ENCODE results near the gene CIDEB. TPM values are rescaled to one million over a fixed set of nuclear protein-coding genes. Genes with fewer than 3 reads are reported as not detected.

The CIDEB gene
- total and polyA plus RNA-seq, 2 donors from 2014 or later: 22.4 to 49.7 TPM

GRCh38 chr14:24297190-24297964 is 10.4 kb downstream of the CIDEB start:
- no peak for FAIRE-seq
- TF ChIP-seq CTCF (IDR thresholded peaks at IDR 0.05; ENCODE audit: borderline replicate concordance, extremely low read depth, insufficient read depth): peak; percentile 28
- no peak for DNase-seq
- no peaks in the 10 kb centered on the region for H3K27me3 ChIP-seq (ENCODE audit: control insufficient read depth, insufficient read depth, low read length)
- no peak overlapping the region for H3K4me3 ChIP-seq (ENCODE audit: low read length in 3 of 3)
- no peaks in the 10 kb centered on the region for H3K9me3 ChIP-seq (ENCODE audit: control insufficient read depth in 2 of 3, insufficient read depth in 1 of 3, low read length in 3 of 3)
- H3K36me3 ChIP-seq (ENCODE audit: control insufficient read depth in 2 of 3, insufficient read depth in 3 of 3, low read length in 3 of 3): peaks cover 9 to 30% (median 21%) of the 10 kb centered on the region in 3 donors
- H3K4me1 ChIP-seq (ENCODE audit: control insufficient read depth in 2 of 3, insufficient read depth in 2 of 3, low read depth in 1 of 3, low read length in 3 of 3): peaks cover 0 to 17% (median 8%) of the 10 kb centered on the region in 3 donors
- H3K27ac ChIP-seq (ENCODE audit: low read depth in 2 of 2, low read length in 2 of 2): no peak overlapping the region
- H3K9ac ChIP-seq (ENCODE audit: low read length in 3 of 3): no peak overlapping the region
- intact Hi-C loops (cut with DNase I): no loop called here

- H3K27ac ChIP-seq (ENCODE audit: low read depth in 2 of 2, low read length in 2 of 2): no peak overlapping the region
- H3K9me3 ChIP-seq (ENCODE audit: control insufficient read depth in 2 of 3, insufficient read depth in 1 of 3, low read length in 3 of 3): no peaks in the 10 kb centered on the region
- TF ChIP-seq CTCF (IDR thresholded peaks at IDR 0.05; ENCODE audit: borderline replicate concordance, extremely low read depth, insufficient read depth): peak; percentile 71
- FAIRE-seq (no peak), DNase-seq (peak in 3 of 5 donors; percentile 68 to 84 (median 77))
- no peak overlapping the region for H3K4me3 ChIP-seq (ENCODE audit: low read length in 3 of 3)
- peaks cover 0 to 17% (median 8%) of the 10 kb centered on the region in 3 donors for H3K4me1 ChIP-seq (ENCODE audit: control insufficient read depth in 2 of 3, insufficient read depth in 2 of 3, low read depth in 1 of 3, low read length in 3 of 3)
- intact Hi-C loops (cut with DNase I): no loop called here
- H3K9ac ChIP-seq (ENCODE audit: low read length in 3 of 3): no peak overlapping the region
- H3K36me3 ChIP-seq (ENCODE audit: control insufficient read depth in 2 of 3, insufficient read depth in 3 of 3, low read length in 3 of 3): peaks cover 6 to 21% (median 20%) of the 10 kb centered on the region in 3 donors
- no peaks in the 10 kb centered on the region for H3K27me3 ChIP-seq (ENCODE audit: control insufficient read depth, insufficient read depth, low read length)
Measured at GRCh38 chr14:24296341-24297157, 11.2 kb downstream of the CIDEB start.

GRCh38 chr14:24293525-24293924 is 14.3 kb downstream of the CIDEB start:
- Histone ChIP-seq H3K9me3 (ENCODE audit: control insufficient read depth in 2 of 3, insufficient read depth in 1 of 3, low read length in 3 of 3) (no peaks in the 10 kb centered on the region), H3K4me1 (ENCODE audit: control insufficient read depth in 2 of 3, insufficient read depth in 2 of 3, low read depth in 1 of 3, low read length in 3 of 3) (peaks cover 0 to 4% (median 0%) of the 10 kb centered on the region in 3 donors), H3K9ac (ENCODE audit: low read length in 3 of 3) (no peak overlapping the region), H3K4me3 (ENCODE audit: low read length in 3 of 3) (no peak overlapping the region), H3K27me3 (ENCODE audit: control insufficient read depth, insufficient read depth, low read length) (no peaks in the 10 kb centered on the region), H3K36me3 (ENCODE audit: control insufficient read depth in 2 of 3, insufficient read depth in 3 of 3, low read length in 3 of 3) (peaks cover 6 to 36% (median 29%) of the 10 kb centered on the region in 3 donors), H3K27ac (ENCODE audit: low read depth in 2 of 2, low read length in 2 of 2) (no peak overlapping the region)
- intact Hi-C loops (cut with DNase I): no loop called here
- TF ChIP-seq CTCF (IDR thresholded peaks at IDR 0.05; ENCODE audit: borderline replicate concordance, extremely low read depth, insufficient read depth): no peak
- FAIRE-seq (no peak), DNase-seq (no peak)

All from kidney (tissue), 14 donors.